ENCODE data around the gene OR9Q1.

The OR9Q1 gene

GRCh38 chr11:58043379-58043778, 19.7 kb downstream of the OR9Q1 start:
- Histone ChIP-seq H3K9me3 (no peaks in the 10 kb centered on the region), H3K4me3 (ENCODE audit: low read depth, low read length) (no peak overlapping the region), H3K36me3 (no peaks in the 10 kb centered on the region), H3K27me3 (no peaks in the 10 kb centered on the region), H3K4me1 (no peaks in the 10 kb centered on the region)
- no peak for TF ChIP-seq CTCF (IDR thresholded peaks at IDR 0.05; ENCODE audit: low read depth, low read length)
- DNase-seq = no peak

GRCh38 chr11:58046231-58046630, 22.6 kb downstream of the OR9Q1 start:
- no peak for DNase-seq
- H3K27me3 ChIP-seq = no peaks in the 10 kb centered on the region
- H3K9me3 ChIP-seq = no peaks in the 10 kb centered on the region
- no peaks in the 10 kb centered on the region for H3K4me1 ChIP-seq
- no peak overlapping the region for H3K4me3 ChIP-seq (ENCODE audit: low read depth, low read length)
- TF ChIP-seq CTCF (IDR thresholded peaks at IDR 0.05; ENCODE audit: low read depth, low read length) = no peak
- H3K36me3 ChIP-seq = no peaks in the 10 kb centered on the region

- no peak for TF ChIP-seq CTCF (IDR thresholded peaks at IDR 0.05; ENCODE audit: low read depth, low read length)
- no peaks in the 10 kb centered on the region for H3K4me1 ChIP-seq
- no peaks in the 10 kb centered on the region for H3K36me3 ChIP-seq
- no peak overlapping the region for H3K4me3 ChIP-seq (ENCODE audit: low read depth, low read length)
- no peaks in the 10 kb centered on the region for H3K9me3 ChIP-seq
- no peaks in the 10 kb centered on the region for H3K27me3 ChIP-seq
- DNase-seq = no peak
Observed at GRCh38 chr11:58047818-58048217, 24.1 kb downstream of the OR9Q1 start.

GRCh38 chr11:58055806-58056401, 32.2 kb downstream of the OR9Q1 start:
- no peaks in the 10 kb centered on the region for H3K9me3 ChIP-seq
- TF ChIP-seq CTCF (IDR thresholded peaks at IDR 0.05; ENCODE audit: low read depth, low read length) = no peak
- H3K4me3 ChIP-seq (ENCODE audit: low read depth, low read length) = no peak overlapping the region
- H3K36me3 ChIP-seq = no peaks in the 10 kb centered on the region
- H3K27me3 ChIP-seq = no peaks in the 10 kb centered on the region
- no peaks in the 10 kb centered on the region for H3K4me1 ChIP-seq
- no peak for DNase-seq

GRCh38 chr11:58057481-58057880, 33.8 kb downstream of the OR9Q1 start:
- no peaks in the 10 kb centered on the region for H3K27me3 ChIP-seq
- no peaks in the 10 kb centered on the region for H3K36me3 ChIP-seq
- no peaks in the 10 kb centered on the region for H3K9me3 ChIP-seq
- no peak overlapping the region for H3K4me3 ChIP-seq (ENCODE audit: low read depth, low read length)
- DNase-seq = no peak
- no peaks in the 10 kb centered on the region for H3K4me1 ChIP-seq
- no peak for TF ChIP-seq CTCF (IDR thresholded peaks at IDR 0.05; ENCODE audit: low read depth, low read length)

- Histone ChIP-seq H3K4me1 (no peaks in the 10 kb centered on the region), H3K36me3 (no peaks in the 10 kb centered on the region), H3K27me3 (no peaks in the 10 kb centered on the region), H3K9me3 (no peaks in the 10 kb centered on the region), H3K4me3 (ENCODE audit: low read depth, low read length) (no peak overlapping the region)
- no peak for TF ChIP-seq CTCF (IDR thresholded peaks at IDR 0.05; ENCODE audit: low read depth, low read length)
- no peak for DNase-seq
Observed at GRCh38 chr11:58058276-58059006, 34.8 kb downstream of the OR9Q1 start.
